Breast epithelium (tissue), 3 donors: Measurements from ENCODE around the gene KEAP1.

ENCODE experiments used
- POLR2A ChIP-seq: fragments of 450-650 bp; IDR thresholded peaks from one replicate; pipeline ENCODE4 v1.6.1; 2016; ENCODE audit warnings: antibody characterized with exemption, mild to moderate bottlenecking, moderate library complexity
- TF ChIP-seq, protein P1 (sequence below), 3 donors: fragments of 450-650 bp; IDR thresholded peaks; one replicate each; pipeline ENCODE4 v1.5.1; 2016 to 2017; ENCODE audit warnings: antibody characterized with exemption in 3 of 3, mild to moderate bottlenecking in 3 of 3, moderate library complexity in 3 of 3

- TF ChIP-seq, protein P1, sequence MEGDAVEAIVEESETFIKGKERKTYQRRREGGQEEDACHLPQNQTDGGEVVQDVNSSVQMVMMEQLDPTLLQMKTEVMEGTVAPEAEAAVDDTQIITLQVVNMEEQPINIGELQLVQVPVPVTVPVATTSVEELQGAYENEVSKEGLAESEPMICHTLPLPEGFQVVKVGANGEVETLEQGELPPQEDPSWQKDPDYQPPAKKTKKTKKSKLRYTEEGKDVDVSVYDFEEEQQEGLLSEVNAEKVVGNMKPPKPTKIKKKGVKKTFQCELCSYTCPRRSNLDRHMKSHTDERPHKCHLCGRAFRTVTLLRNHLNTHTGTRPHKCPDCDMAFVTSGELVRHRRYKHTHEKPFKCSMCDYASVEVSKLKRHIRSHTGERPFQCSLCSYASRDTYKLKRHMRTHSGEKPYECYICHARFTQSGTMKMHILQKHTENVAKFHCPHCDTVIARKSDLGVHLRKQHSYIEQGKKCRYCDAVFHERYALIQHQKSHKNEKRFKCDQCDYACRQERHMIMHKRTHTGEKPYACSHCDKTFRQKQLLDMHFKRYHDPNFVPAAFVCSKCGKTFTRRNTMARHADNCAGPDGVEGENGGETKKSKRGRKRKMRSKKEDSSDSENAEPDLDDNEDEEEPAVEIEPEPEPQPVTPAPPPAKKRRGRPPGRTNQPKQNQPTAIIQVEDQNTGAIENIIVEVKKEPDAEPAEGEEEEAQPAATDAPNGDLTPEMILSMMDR (IDR thresholded peaks at IDR 0.05), result no peak
- no peak for TF ChIP-seq POLR2A
Observed at GRCh38 chr19:10491472-10492047, 11.6 kb downstream of the KEAP1 start.
